Omental fat pad (tissue), 4 donors: ENCODE data around the gene MAFF. TPM values are rescaled to one million over a fixed set of nuclear protein-coding genes. Genes with fewer than 3 reads are reported as not detected.
"Not testable (repeated sequence)": the region's sequence is repeated elsewhere in the genome, so short reads cannot be mapped to it uniquely, and the experiment has no call there.

Experiments
- ATAC-seq: fragments of 150-250 bp; one replicate; pipeline ENCODE4 v1.9.1; 2016; ENCODE audit warnings: mild to moderate bottlenecking, moderate library complexity; ENCODE audit not compliant: low FRiP score
- DNase-seq: peaks from one replicate; pipeline ENCODE4 v3.0.0-alpha.2; 2019; ENCODE audit warnings: low spot score
- CTCF ChIP-seq, 3 donors: fragments of 450-650 bp; IDR thresholded peaks; one replicate each; pipeline ENCODE4 v1.5.1; 2016 to 2017; ENCODE audit warnings: antibody characterized with exemption in 3 of 3, mild to moderate bottlenecking in 3 of 3, moderate library complexity in 2 of 3
- total RNA-seq, 4 donors: library from RNA; depleted of rRNA; stranded (reverse); fragments of >200 nt; gene quantifications; one replicate each; pipeline ENCODE4 v1.1.0, GENCODE V29; 2016

Gene MAFF
- total RNA-seq, 4 donors from 2014 or later = 73.9 to 334 (median 202) TPM

DNA sequence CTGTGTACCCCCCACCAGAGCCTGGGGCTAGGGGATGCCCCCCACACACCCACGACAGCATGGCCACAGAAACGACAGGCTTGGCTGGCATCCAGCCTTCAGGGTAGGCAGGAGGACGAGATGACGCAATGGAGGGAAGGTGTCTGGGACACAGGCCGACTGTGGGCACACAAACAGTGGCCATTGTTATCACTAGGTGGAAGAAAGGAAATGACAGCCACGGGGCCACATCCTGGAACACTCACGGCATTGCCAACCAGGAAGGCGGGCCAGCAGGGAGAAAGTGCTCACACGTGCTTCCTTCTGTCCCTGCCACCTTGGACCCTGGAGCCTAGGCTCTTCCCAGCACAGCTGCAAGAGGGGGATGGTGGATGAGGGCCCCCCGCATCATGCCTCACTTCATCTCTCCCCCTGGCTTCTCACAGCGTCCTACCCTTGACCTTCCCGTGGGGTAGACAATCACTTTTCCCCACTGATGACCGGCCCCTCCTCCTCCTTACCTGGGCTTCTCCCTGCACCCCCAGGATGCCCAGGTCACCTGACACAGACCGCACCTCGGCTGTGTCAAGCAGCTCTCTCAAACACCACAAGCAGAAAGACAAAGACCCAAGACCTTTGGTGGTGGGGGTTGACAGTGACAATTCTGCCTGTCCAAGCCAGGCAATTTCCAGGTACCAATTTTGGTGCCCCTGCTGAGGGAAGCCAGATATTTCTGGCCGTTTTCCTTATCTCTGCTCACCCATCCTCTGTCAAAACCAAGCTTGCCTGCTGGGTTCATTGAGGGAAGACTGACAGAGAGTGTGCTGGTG lies 28.8 kb upstream of the MAFF start:
- ATAC-seq (peak; percentile 27), DNase-seq (no peak)
- no peak for TF ChIP-seq CTCF (IDR thresholded peaks at IDR 0.05)

DNA sequence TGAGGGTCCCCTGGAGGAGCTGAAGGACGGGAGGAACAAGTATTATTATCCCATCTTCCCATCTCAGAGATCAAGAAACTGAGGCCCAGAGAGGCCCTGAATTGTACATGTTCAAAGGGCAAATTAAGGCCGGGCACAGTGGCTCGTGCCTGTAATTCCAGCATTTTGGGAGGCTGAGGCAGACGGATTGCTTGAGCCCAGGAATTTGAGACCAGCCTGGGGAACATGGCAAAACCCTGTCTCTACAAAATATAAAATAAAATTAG lies 28.2 kb upstream of the MAFF start:
- no peak for TF ChIP-seq CTCF (IDR thresholded peaks at IDR 0.05)
- ATAC-seq (no peak), DNase-seq (no peak)

DNA sequence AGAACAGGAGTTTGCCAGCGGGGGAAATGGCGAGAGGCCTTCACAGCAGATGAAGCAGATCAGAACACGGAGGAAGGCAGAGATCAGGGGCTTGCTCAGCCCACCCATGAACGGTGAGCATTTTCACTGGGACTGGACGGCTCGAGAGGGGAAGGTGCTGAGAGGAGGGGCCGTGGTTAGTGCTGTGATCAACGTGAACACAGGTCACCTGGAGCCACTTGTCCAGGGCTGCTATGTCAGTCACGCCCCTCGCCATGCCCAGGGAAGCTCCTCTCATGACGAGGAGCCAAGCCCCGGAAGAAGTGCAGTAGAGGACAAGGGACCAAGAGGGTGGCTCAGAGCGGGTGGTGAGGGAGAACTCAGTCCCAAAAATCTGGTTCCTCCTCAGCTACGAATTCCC lies 27.2 kb upstream of the MAFF start:
- no peak for TF ChIP-seq CTCF (IDR thresholded peaks at IDR 0.05)
- ATAC-seq (no peak), DNase-seq (no peak)

- DNase-seq = no peak
- ATAC-seq = no peak
- TF ChIP-seq CTCF (IDR thresholded peaks at IDR 0.05) = no peak
Measured at GRCh38 chr22:38175206-38176118, 26.3 kb upstream of the MAFF start.

DNA sequence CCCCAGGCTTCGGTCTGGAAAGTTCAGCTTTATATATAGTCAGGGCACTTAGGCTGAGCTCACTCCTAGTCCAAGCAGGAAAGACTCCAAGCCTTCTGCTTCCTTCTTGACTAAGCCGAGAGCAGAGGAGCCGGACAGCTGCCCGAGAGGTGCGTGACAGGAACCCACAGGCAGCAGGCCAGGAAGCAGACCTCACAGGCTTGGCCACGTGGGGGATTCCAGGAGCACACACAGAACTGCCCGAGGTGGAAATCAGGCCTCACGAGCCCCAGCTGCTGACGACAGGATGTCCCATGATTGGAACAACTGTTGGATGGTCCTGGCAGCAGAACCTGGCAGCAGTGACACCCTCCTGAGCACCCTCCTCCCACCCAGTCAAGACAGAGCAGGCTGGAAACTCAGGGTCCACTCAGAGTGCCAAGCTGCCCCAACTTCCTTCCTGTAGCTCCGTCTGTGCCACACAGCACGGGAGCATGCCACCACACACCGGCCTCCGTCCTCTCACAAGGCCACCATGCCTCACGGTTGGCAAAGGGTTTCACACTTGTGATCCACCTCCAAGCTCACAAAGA lies 25.5 kb upstream of the MAFF start:
- DNase-seq = no peak
- TF ChIP-seq CTCF (IDR thresholded peaks at IDR 0.05) = no peak
- ATAC-seq = peak; percentile 19

DNA sequence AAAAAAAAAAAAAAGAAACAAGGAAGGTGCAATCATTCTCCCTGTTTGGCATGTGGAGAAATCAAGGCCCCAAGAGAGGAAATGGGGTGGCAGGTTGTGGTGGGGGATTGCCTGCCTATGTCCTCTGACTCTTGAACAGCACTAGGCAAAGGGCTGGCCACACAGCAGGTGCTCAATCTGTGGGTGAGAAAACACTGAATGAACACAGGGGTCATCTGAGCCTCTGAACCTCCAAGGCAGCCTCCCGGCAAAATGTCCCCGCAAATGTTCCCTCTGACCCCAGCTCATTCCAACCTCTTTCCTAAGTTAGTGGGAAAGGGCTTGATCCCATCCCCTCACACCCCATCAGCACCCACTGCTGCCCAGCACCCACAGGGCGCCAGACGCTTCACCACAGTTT lies 24.8 kb upstream of the MAFF start:
- ATAC-seq (no peak), DNase-seq (no peak)
- TF ChIP-seq CTCF (IDR thresholded peaks at IDR 0.05) = no peak

DNA sequence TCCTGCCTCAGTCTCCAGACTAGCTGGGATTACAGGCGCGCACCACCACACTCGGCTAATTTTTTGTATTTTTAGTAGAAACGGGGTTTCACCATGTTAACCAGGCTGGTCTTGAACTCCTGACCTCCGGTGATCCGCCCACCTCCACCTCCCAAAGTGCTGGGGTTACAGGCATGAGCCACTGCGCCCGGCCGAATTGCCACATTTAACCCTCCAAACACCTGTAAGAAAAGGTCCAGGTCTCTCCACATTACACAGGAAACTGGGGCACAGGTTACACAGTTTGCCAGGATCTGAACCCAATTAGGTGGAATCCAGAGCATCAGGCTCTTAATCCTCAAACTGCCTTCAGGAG lies 24.2 kb upstream of the MAFF start:
- ATAC-seq, DNase-seq: not testable (repeated sequence)
